ENCODE measurements around the gene SPNS3. TPM values are rescaled to one million over a fixed set of nuclear protein-coding genes. Genes with fewer than 3 reads are reported as not detected.

SPNS3 gene
- total and polyA plus RNA-seq, 9 of the 15 experiments (the other 6 are each of a cell fraction or from before 2014, with no cell fraction given): not detected

GRCh38 chr17:4536259-4536741, 102.6 kb downstream of the SPNS3 start (continued):
- TF ChIP-seq NFE2L1 (tag; IDR thresholded peaks at IDR 0.05; ENCODE audit: borderline replicate concordance, low read depth) (no peak), ZNF224 (CRISPR knock-in tag; IDR thresholded peaks at IDR 0.05) (no peak)

- H3K4me3 ChIP-seq: no peak overlapping the region
- intact Hi-C loops (cut with micrococcal nuclease): no loop called here
- no peak overlapping the region for H2AFZ ChIP-seq (ENCODE audit: low read depth, low read length)
- in situ Hi-C loops (cut with MboI): no loop called here
- 80% methylated on average over 1 of the region's 18 CpGs for WGBS (ENCODE audit: insufficient coverage, low coverage, missing lambda C conversion rate)
- no peak for TF ChIP-seq HMG20B (CRISPR knock-in tag; IDR thresholded peaks at IDR 0.05)
- TF ChIP-seq EGR1 (conservative IDR thresholded peaks at IDR 0.05): no peak
- no peak for TF ChIP-seq ZNF655 (CRISPR knock-in tag; IDR thresholded peaks at IDR 0.05)
- TF ChIP-seq PPARD (CRISPR knock-in tag; IDR thresholded peaks at IDR 0.05): no peak
- TF ChIP-seq ATF2 (CRISPR knock-in tag; IDR thresholded peaks at IDR 0.05): no peak
- no peak for TF ChIP-seq HBP1 (CRISPR knock-in tag; IDR thresholded peaks at IDR 0.05)
- TF ChIP-seq TAF9B (IDR thresholded peaks at IDR 0.05; ENCODE audit: partially characterized antibody): no peak
- peak; percentile 2; the same call in 1 of the 2 replicates for TF ChIP-seq TFAP4 (CRISPR knock-in tag; IDR thresholded peaks at IDR 0.05; ENCODE audit: borderline replicate concordance)
- TF ChIP-seq POLR2A (conservative IDR thresholded peaks at IDR 0.05): peak; percentile 22; the same call in 1 of the 2 replicates
- TF ChIP-seq NCOA4 (IDR thresholded peaks at IDR 0.05; ENCODE audit: partially characterized antibody): no peak
- TF ChIP-seq SLC30A9 (CRISPR knock-in tag; IDR thresholded peaks at IDR 0.05): no peak
- peaks cover 47% of the 10 kb centered on the region; the same call in 1 of the 3 replicates for H3K36me3 ChIP-seq (ENCODE audit: control insufficient read depth, insufficient read depth, low read length)
- ATAC-seq (peak; percentile 4), DNase-seq (ENCODE audit: extremely low read depth in 1 of 4, low spot score in 3 of 4) (no peak), FAIRE-seq (no peak)
- H3K79me2 ChIP-seq (ENCODE audit: control insufficient read depth, insufficient read depth, low read length): no peaks in the 10 kb centered on the region
- H3K4me2 ChIP-seq (ENCODE audit: insufficient read depth, low read length): no peak overlapping the region
- ChIA-PET POLR2A (interaction anchor here (0.6 to 1.2 kb wide), 2 partner anchors 9 to 33 kb away, joined by 3 read pairs; no protein-coding TSS in a partner anchor), CTCF (ENCODE audit: low intra/inter-chr PET ratio) (no interaction called here)
- H3K27me3 ChIP-seq (ENCODE audit: control insufficient read depth in 2 of 2, insufficient read depth in 2 of 2, low read length in 2 of 2): peaks cover 0 to 11% of the 10 kb centered on the region in 2 experiments; a peak in 3 of 5 replicates
- H3K9ac ChIP-seq (ENCODE audit: insufficient read depth in 1 of 2, low read depth in 2 of 2, low read length in 2 of 2): peak overlapping the region in 1 of 2 experiments; percentile 79; a peak in 2 of 4 replicates
- no peaks in the 10 kb centered on the region for H3K9me1 ChIP-seq (ENCODE audit: control insufficient read depth, insufficient read depth, low read length)
- no TSS peak for BruUV-seq (replicated peaks)
- H3K9me3 ChIP-seq (replicated peaks; ENCODE audit: control insufficient read depth, insufficient read depth, low read depth, low read length): no peaks in the 10 kb centered on the region
- H3K27ac ChIP-seq (ENCODE audit: extremely low read depth, low read depth, low read length): no peak overlapping the region
- peaks cover 4% of the 10 kb centered on the region; the same call in 1 of the 2 replicates for H4K20me1 ChIP-seq (replicated peaks; ENCODE audit: control insufficient read depth, insufficient read depth, low read length)
- H3K4me1 ChIP-seq (replicated peaks in 1 of 2; ENCODE audit: control insufficient read depth in 2 of 2, insufficient read depth in 2 of 2, low read length in 2 of 2): peaks cover 0 to 72% of the 10 kb centered on the region in 2 experiments; a peak in 3 of 5 replicates
Observed at GRCh38 chr17:4536742-4537411, 103.1 kb downstream of the SPNS3 start.

Measured in K562 (cell line).